Activated naive CD4-positive, alpha-beta T cell treated with anti-CD3 and anti-CD28 coated beads, Interleukin-2, amount 50 U/mL, for 24 hours (primary cell): ENCODE data around the gene NCKAP5.
"Not testable (repeated sequence)": the region's sequence is repeated elsewhere in the genome, so short reads cannot be mapped to it uniquely, and the experiment has no call there.

Experiments
- H3K27ac Mint-ChIP-seq: one replicate; pipeline ENCODE4 v1.8.0; 2021; ENCODE audit warnings: mild to moderate bottlenecking, mixed read lengths
- H3K27me3 Mint-ChIP-seq: one replicate; pipeline ENCODE4 v1.8.0; 2021; ENCODE audit warnings: mixed read lengths
- H3K36me3 Mint-ChIP-seq: one replicate; pipeline ENCODE4 v1.8.0; 2021; ENCODE audit warnings: mixed read lengths
- H3K4me1 Mint-ChIP-seq: one replicate; pipeline ENCODE4 v1.8.0; 2021; ENCODE audit warnings: mixed read lengths
- H3K4me3 Mint-ChIP-seq: one replicate; pipeline ENCODE4 v1.8.0; 2021; ENCODE audit warnings: mild to moderate bottlenecking, mixed read lengths
- H3K9me3 Mint-ChIP-seq: one replicate; pipeline ENCODE4 v1.8.0; 2021; ENCODE audit warnings: mixed read lengths

The NCKAP5 gene

GRCh38 chr2:132698347-132698746 is 869.9 kb downstream of the NCKAP5 start:
- H3K27ac Mint-ChIP-seq, H3K4me1 Mint-ChIP-seq, H3K27me3 Mint-ChIP-seq, H3K36me3 Mint-ChIP-seq, H3K9me3 Mint-ChIP-seq, H3K4me3 Mint-ChIP-seq: not testable (repeated sequence)

- no peaks in the 10 kb centered on the region for H3K36me3 Mint-ChIP-seq
- H3K4me3 Mint-ChIP-seq = no peak overlapping the region
- H3K27ac Mint-ChIP-seq = no peak overlapping the region
- H3K4me1 Mint-ChIP-seq = no peaks in the 10 kb centered on the region
- H3K9me3 Mint-ChIP-seq = no peaks in the 10 kb centered on the region
- H3K27me3 Mint-ChIP-seq = no peaks in the 10 kb centered on the region
These were observed 870.6 kb downstream of the NCKAP5 start for GRCh38 chr2:132697556-132698205.

- Mint-ChIP-seq H3K27me3 (no peaks in the 10 kb centered on the region), H3K9me3 (peaks cover 3% of the 10 kb centered on the region), H3K27ac (no peak overlapping the region), H3K4me1 (no peaks in the 10 kb centered on the region), H3K4me3 (no peak overlapping the region), H3K36me3 (no peaks in the 10 kb centered on the region)
These were observed 875.4 kb downstream of the NCKAP5 start for GRCh38 chr2:132692816-132693215.

- Mint-ChIP-seq H3K27me3 (no peaks in the 10 kb centered on the region), H3K27ac (no peak overlapping the region), H3K36me3 (no peaks in the 10 kb centered on the region), H3K4me1 (no peaks in the 10 kb centered on the region), H3K4me3 (no peak overlapping the region), H3K9me3 (peaks cover 3% of the 10 kb centered on the region)
These were observed 876.7 kb downstream of the NCKAP5 start for GRCh38 chr2:132691556-132691955.

- no peaks in the 10 kb centered on the region for H3K4me1 Mint-ChIP-seq
- no peak overlapping the region for H3K4me3 Mint-ChIP-seq
- no peaks in the 10 kb centered on the region for H3K36me3 Mint-ChIP-seq
- peaks cover 4% of the 10 kb centered on the region for H3K27me3 Mint-ChIP-seq
- H3K27ac Mint-ChIP-seq = no peak overlapping the region
- peaks cover 7% of the 10 kb centered on the region for H3K9me3 Mint-ChIP-seq
These were observed 877.5 kb downstream of the NCKAP5 start for GRCh38 chr2:132690664-132691303.

- H3K4me3 Mint-ChIP-seq = no peak overlapping the region
- H3K9me3 Mint-ChIP-seq = peaks cover 4% of the 10 kb centered on the region
- no peaks in the 10 kb centered on the region for H3K36me3 Mint-ChIP-seq
- peaks cover 5% of the 10 kb centered on the region for H3K27me3 Mint-ChIP-seq
- H3K27ac Mint-ChIP-seq = no peak overlapping the region
- no peaks in the 10 kb centered on the region for H3K4me1 Mint-ChIP-seq
These were observed 886.5 kb downstream of the NCKAP5 start for GRCh38 chr2:132681766-132682165.

GRCh38 chr2:132680544-132680943 is 887.7 kb downstream of the NCKAP5 start:
- Mint-ChIP-seq H3K36me3 (no peaks in the 10 kb centered on the region), H3K4me3 (no peak overlapping the region), H3K9me3 (no peaks in the 10 kb centered on the region), H3K27ac (no peak overlapping the region), H3K4me1 (no peaks in the 10 kb centered on the region), H3K27me3 (peaks cover 1% of the 10 kb centered on the region)

- no peak overlapping the region for H3K27ac Mint-ChIP-seq
- H3K27me3 Mint-ChIP-seq = peaks cover 10% of the 10 kb centered on the region
- no peaks in the 10 kb centered on the region for H3K36me3 Mint-ChIP-seq
- no peaks in the 10 kb centered on the region for H3K9me3 Mint-ChIP-seq
- H3K4me3 Mint-ChIP-seq = no peak overlapping the region
- H3K4me1 Mint-ChIP-seq = no peaks in the 10 kb centered on the region
These were observed 889.8 kb downstream of the NCKAP5 start for GRCh38 chr2:132678483-132678882.

GRCh38 chr2:132677661-132678060 is 890.6 kb downstream of the NCKAP5 start:
- Mint-ChIP-seq H3K36me3 (no peaks in the 10 kb centered on the region), H3K27ac (no peak overlapping the region), H3K27me3 (peaks cover 13% of the 10 kb centered on the region), H3K9me3 (no peaks in the 10 kb centered on the region), H3K4me1 (no peaks in the 10 kb centered on the region), H3K4me3 (no peak overlapping the region)

GRCh38 chr2:132676999-132677398 is 891.3 kb downstream of the NCKAP5 start:
- Mint-ChIP-seq H3K4me1 (no peaks in the 10 kb centered on the region), H3K27me3 (peaks cover 13% of the 10 kb centered on the region), H3K36me3 (no peaks in the 10 kb centered on the region), H3K27ac (no peak overlapping the region), H3K9me3 (no peaks in the 10 kb centered on the region), H3K4me3 (no peak overlapping the region)

- Mint-ChIP-seq H3K9me3 (no peaks in the 10 kb centered on the region), H3K4me3 (no peak overlapping the region), H3K36me3 (no peaks in the 10 kb centered on the region), H3K4me1 (no peaks in the 10 kb centered on the region), H3K27me3 (peaks cover 27% of the 10 kb centered on the region), H3K27ac (no peak overlapping the region)
These were observed 897.0 kb downstream of the NCKAP5 start for GRCh38 chr2:132671151-132671835.

GRCh38 chr2:132670496-132671150 is 897.6 kb downstream of the NCKAP5 start:
- Mint-ChIP-seq H3K27me3 (peaks cover 27% of the 10 kb centered on the region), H3K27ac (no peak overlapping the region), H3K9me3 (no peaks in the 10 kb centered on the region), H3K36me3 (no peaks in the 10 kb centered on the region), H3K4me1 (no peaks in the 10 kb centered on the region), H3K4me3 (no peak overlapping the region)

- H3K27me3 Mint-ChIP-seq = peaks cover 26% of the 10 kb centered on the region
- no peaks in the 10 kb centered on the region for H3K36me3 Mint-ChIP-seq
- no peak within 1 kb of the TSS for H3K27ac Mint-ChIP-seq
- no peak within 1 kb of the TSS for H3K4me3 Mint-ChIP-seq
- H3K4me1 Mint-ChIP-seq = no peaks in the 10 kb centered on the region
- no peaks in the 10 kb centered on the region for H3K9me3 Mint-ChIP-seq
These were observed 898.3 kb downstream of the NCKAP5 start, which contains the start of gene LYPD1 for GRCh38 chr2:132669908-132670495. Gene LYPD1 (minus strand): TSS chr2:132670205. CDS start chr2:132669932, 273 bp downstream.

- no peak overlapping the region for H3K27ac Mint-ChIP-seq
- H3K9me3 Mint-ChIP-seq = no peaks in the 10 kb centered on the region
- H3K27me3 Mint-ChIP-seq = peaks cover 22% of the 10 kb centered on the region
- no peaks in the 10 kb centered on the region for H3K4me1 Mint-ChIP-seq
- H3K36me3 Mint-ChIP-seq = no peaks in the 10 kb centered on the region
- H3K4me3 Mint-ChIP-seq = no peak overlapping the region
These were observed 899.0 kb downstream of the NCKAP5 start for GRCh38 chr2:132668987-132669907.
